DND-41 (cell line): ENCODE measurements around the gene TMEM86B.
"Not testable (repeated sequence)": the region's sequence is repeated elsewhere in the genome, so short reads cannot be mapped to it uniquely, and the experiment has no call there.

Experiments used
- ATAC-seq: fragments of 200-7000 bp; cut with Tn5 transposase; 3 replicates; pipeline ENCODE4 v1.9.1; 2021; ENCODE audit warnings: low read depth; ENCODE audit not compliant: insufficient read depth
- DNase-seq: peaks from one replicate; pipeline ENCODE4 v3.0.0-alpha.2; 2020
- H2AFZ ChIP-seq: 2 replicates; pipeline ENCODE4 v1.6.0; 2012; ENCODE audit warnings: low read depth, low read length
- H3K27ac ChIP-seq: 2 replicates; pipeline ENCODE4 v1.5.1; 2012; ENCODE audit warnings: low read length, inconsistent platforms
- H3K27me3 ChIP-seq: fragments of 200-600 bp; sonication (generic); 2 replicates; pipeline ENCODE4 v1.6.0; 2012; ENCODE audit warnings: low read length, mild to moderate bottlenecking, inconsistent platforms; ENCODE audit not compliant: insufficient read depth, poor library complexity
- H3K36me3 ChIP-seq: 2 replicates; pipeline ENCODE4 v1.5.1; 2012; ENCODE audit warnings: low read length, inconsistent platforms; ENCODE audit not compliant: insufficient read depth
- H3K4me1 ChIP-seq: 2 replicates; pipeline ENCODE4 v1.5.1; 2012; ENCODE audit warnings: mild to moderate bottlenecking, low read length; ENCODE audit not compliant: insufficient read depth
- H3K4me2 ChIP-seq: 2 replicates; pipeline ENCODE4 v1.6.0; 2012; ENCODE audit warnings: mild to moderate bottlenecking, moderate library complexity, low read length, inconsistent platforms; ENCODE audit not compliant: insufficient read depth
- H3K4me3 ChIP-seq, 2 experiments: fragments of 200-600 bp in 1 of 2; shearing (Covaris generic) in 1 of 2; 2 replicates each; pipeline ENCODE4 v1.5.1; 2012 to 2016; ENCODE audit warnings: inconsistent platforms in 2 of 2, low read length in 2 of 2, mild to moderate bottlenecking in 2 of 2, low read depth in 1 of 2, moderate library complexity in 1 of 2
- H3K79me2 ChIP-seq: 2 replicates; pipeline ENCODE4 v1.6.0; 2012; ENCODE audit warnings: low read length, inconsistent platforms; ENCODE audit not compliant: insufficient read depth
- H3K9ac ChIP-seq: 2 replicates; pipeline ENCODE4 v1.6.0; 2012; ENCODE audit warnings: low read depth, mild to moderate bottlenecking, inconsistent platforms, low read length, moderate library complexity
- H3K9me3 ChIP-seq: 2 replicates; pipeline ENCODE4 v1.5.1; 2012; ENCODE audit warnings: low read length, moderate library complexity, mild to moderate bottlenecking, inconsistent platforms; ENCODE audit not compliant: insufficient read depth, severe bottlenecking
- H4K20me1 ChIP-seq: 2 replicates; pipeline ENCODE4 v1.6.0; 2012; ENCODE audit warnings: low read length; ENCODE audit not compliant: insufficient read depth
- CTCF ChIP-seq: IDR thresholded peaks from 2 replicates; pipeline ENCODE4 v1.5.1; 2012; ENCODE audit warnings: borderline replicate concordance, low read length, moderate library complexity, mild to moderate bottlenecking; ENCODE audit not compliant: poor library complexity, severe bottlenecking; ENCODE audit errors: extremely low read depth
- EZH2 ChIP-seq: IDR thresholded peaks from 3 replicates; pipeline ENCODE4 v1.6.1; 2012; ENCODE audit warnings: borderline replicate concordance, low read depth, mild to moderate bottlenecking, moderate library complexity, low read length, inconsistent platforms; ENCODE audit not compliant: severe bottlenecking

Gene TMEM86B

DNA sequence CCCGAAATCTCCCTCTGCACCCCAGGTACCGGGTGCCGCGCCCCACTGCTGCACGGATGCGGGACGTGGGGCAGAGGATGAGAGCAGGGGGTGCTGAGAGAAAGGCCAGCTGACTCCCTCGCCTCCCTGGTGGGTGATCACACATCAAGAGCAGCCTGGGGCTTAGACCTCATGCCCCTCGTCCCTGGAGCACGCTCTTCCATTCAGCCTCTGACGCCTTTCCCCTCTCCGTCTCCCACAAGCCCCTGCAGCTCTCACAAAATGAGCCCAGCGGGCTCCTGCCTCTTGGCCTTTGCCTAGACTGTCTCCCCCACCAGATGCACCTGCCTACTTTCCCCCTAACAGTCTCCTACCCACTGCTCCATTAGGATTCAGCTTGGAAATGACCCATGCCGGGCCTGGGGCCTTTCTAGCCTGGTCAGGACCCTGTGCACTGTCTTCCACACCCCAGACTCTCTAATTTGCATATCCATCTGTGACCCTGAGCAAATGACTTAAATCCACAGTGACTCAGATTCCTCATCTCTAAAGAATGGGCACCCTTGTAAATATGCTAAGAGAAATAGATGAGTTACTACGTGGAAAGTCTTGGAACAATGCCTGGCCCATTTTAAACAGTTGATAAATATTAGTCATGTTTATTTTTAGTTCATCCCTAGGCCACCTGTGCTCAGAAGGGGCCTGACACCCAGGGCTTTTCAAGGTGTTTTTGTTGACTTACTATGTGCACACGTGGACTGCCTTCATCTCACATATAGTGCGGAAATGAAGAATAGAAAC, 18.7 kb downstream of the TMEM86B start:
- Histone ChIP-seq H3K79me2 (no peaks in the 10 kb centered on the region), H3K9ac (no peak overlapping the region), H3K4me3 (no peak overlapping the region), H3K9me3 (peaks cover 5% of the 10 kb centered on the region), H4K20me1 (no peaks in the 10 kb centered on the region), H2AFZ (no peak overlapping the region), H3K4me1 (no peaks in the 10 kb centered on the region), H3K27ac (no peak overlapping the region), H3K36me3 (no peaks in the 10 kb centered on the region), H3K4me2 (no peak overlapping the region), H3K27me3 (no peaks in the 10 kb centered on the region)
- ATAC-seq (no peak), DNase-seq (no peak)
- TF ChIP-seq CTCF (no peak), EZH2 (no peak)

- no peak within 1 kb of the TSS for H3K4me3 ChIP-seq
- no peak within 1 kb of the TSS for H2AFZ ChIP-seq
- H3K4me1 ChIP-seq, result no peaks in the 10 kb centered on the region
- no peaks in the 10 kb centered on the region for H4K20me1 ChIP-seq
- no peak for DNase-seq
- no peak within 1 kb of the TSS for H3K27ac ChIP-seq
- no peaks in the 10 kb centered on the region for H3K79me2 ChIP-seq
- no peak for ATAC-seq
- no peaks in the 10 kb centered on the region for H3K27me3 ChIP-seq
- H3K36me3 ChIP-seq, result no peaks in the 10 kb centered on the region
- H3K9ac ChIP-seq, result no peak within 1 kb of the TSS
- no peak for TF ChIP-seq CTCF
- no peak for TF ChIP-seq EZH2
- peaks cover 5% of the 10 kb centered on the region for H3K9me3 ChIP-seq
- no peak within 1 kb of the TSS for H3K4me2 ChIP-seq
Observed at GRCh38 chr19:55208880-55209692, 19.5 kb downstream of the TMEM86B start, which contains the start of gene PTPRH. TSS of gene PTPRH (minus strand) at chr19:55209501. CDS start at chr19:55209433, 68 bp downstream.

- ATAC-seq (peak; percentile 80), DNase-seq (peak; percentile 33)
- Histone ChIP-seq H3K4me2 (no peak overlapping the region), H3K79me2 (no peaks in the 10 kb centered on the region), H2AFZ (no peak overlapping the region), H3K9me3 (no peaks in the 10 kb centered on the region), H3K4me3 (no peak overlapping the region), H3K36me3 (no peaks in the 10 kb centered on the region), H3K9ac (no peak overlapping the region), H3K27me3 (no peaks in the 10 kb centered on the region), H3K27ac (no peak overlapping the region), H3K4me1 (no peaks in the 10 kb centered on the region), H4K20me1 (no peaks in the 10 kb centered on the region)
- no peak for TF ChIP-seq CTCF
- no peak for TF ChIP-seq EZH2
Observed at GRCh38 chr19:55206664-55207500, 21.7 kb downstream of the TMEM86B start.

DNA sequence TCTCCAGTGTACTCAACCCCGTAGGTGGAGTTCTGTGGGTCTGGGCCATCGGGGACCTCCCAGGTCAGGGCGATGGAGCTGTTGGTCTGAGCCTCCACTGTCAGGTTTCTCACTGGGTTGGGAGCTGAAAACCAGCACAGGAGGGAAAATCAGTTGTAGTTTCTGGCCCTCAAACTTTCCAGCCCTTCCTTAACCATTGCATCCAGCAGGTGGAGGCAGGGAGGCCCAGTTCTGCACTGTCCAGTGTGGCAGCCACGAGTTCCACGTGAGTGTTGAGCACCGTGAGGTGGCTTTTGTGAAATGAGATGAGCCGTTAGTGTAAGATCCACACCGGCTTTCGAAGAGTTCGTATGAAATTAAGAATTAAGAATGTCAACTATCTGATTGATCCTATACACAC, 26.4 kb downstream of the TMEM86B start:
- DNase-seq, H3K79me2 ChIP-seq, H3K4me1 ChIP-seq, H3K9me3 ChIP-seq, H2AFZ ChIP-seq, H3K9ac ChIP-seq, H3K27ac ChIP-seq, H4K20me1 ChIP-seq, H3K36me3 ChIP-seq, H3K4me3 ChIP-seq, H3K27me3 ChIP-seq, ATAC-seq, H3K4me2 ChIP-seq: not testable (repeated sequence)
